HG03060 (cell line): Measurements from ENCODE around the gene DDX10.
"Not testable (repeated sequence)": the region's sequence is repeated elsewhere in the genome, so short reads cannot be mapped to it uniquely, and the experiment has no call there.

Experiments used
- ATAC-seq: cut with Tn5 transposase; IDR thresholded peaks from one replicate; pipeline ENCODE4 v1.9.1; 2021; ENCODE audit warnings: low read depth, moderate number of reproducible peaks; ENCODE audit not compliant: unreplicated experiment

Gene DDX10

DNA sequence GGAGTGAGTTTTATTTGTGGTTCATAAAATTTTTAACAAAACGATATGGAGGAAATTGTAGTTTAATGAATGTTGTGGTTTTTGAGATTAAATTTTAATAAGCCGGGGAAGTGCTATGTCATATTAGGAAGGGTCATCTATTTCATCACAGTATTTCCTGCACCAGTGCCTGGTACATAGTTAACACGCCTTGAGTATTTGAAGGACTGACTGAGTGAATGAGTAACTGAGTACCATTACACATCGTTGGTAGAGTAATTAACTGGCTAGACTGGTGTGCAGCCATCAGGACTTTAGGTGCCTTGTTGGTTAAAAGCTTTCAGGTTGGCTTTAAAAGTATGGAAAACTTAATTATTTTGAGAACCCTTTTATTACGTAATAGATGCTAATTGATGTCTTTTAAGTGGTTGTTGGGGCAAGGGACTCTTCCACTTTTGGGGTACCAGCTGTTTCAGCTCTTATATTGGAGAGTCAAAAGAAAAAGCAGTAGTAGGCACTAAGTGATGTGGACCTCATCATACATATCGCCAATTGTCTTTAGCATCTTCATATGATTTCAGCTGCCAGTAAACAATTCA lies 101.8 kb downstream of the DDX10 start:
- ATAC-seq = no peak

DNA sequence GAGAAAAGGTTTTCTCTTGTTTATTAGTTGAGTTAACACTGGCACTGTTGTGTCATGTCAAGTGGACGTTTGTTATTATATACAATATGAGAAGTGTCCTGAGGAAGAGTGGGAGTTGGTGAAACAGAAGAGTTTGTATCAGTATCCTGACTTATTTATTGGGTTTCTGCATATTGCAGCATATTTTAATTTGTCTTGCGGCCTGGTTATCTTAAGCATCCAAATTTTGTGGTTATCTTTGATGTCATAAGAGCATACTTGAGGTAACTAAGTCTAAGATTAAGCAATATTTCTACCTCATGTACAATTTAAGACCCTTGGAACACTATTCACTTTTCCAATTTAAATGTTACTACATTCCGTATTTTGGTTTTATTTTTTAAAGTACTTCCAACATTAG lies 103.5 kb downstream of the DDX10 start:
- ATAC-seq = no peak

DNA sequence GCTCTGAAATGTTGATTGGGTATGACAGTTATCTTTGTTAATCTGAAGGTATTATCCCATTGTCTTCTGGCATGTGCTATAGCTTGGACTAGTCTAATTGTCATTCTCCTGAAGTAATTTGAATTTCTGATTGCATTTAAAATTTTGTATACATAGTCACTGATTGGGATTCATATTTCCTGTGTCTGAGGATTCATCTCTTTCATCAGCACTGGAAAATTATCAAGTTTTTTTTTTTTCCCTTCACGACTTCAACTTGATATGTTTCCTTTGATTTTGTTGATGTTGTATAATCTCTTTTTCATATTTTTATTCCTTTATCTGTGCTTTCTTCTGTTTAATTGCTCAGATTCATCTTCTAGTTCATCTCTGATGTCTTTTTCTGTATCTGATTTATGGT lies 104.1 kb downstream of the DDX10 start:
- ATAC-seq = no peak

DNA sequence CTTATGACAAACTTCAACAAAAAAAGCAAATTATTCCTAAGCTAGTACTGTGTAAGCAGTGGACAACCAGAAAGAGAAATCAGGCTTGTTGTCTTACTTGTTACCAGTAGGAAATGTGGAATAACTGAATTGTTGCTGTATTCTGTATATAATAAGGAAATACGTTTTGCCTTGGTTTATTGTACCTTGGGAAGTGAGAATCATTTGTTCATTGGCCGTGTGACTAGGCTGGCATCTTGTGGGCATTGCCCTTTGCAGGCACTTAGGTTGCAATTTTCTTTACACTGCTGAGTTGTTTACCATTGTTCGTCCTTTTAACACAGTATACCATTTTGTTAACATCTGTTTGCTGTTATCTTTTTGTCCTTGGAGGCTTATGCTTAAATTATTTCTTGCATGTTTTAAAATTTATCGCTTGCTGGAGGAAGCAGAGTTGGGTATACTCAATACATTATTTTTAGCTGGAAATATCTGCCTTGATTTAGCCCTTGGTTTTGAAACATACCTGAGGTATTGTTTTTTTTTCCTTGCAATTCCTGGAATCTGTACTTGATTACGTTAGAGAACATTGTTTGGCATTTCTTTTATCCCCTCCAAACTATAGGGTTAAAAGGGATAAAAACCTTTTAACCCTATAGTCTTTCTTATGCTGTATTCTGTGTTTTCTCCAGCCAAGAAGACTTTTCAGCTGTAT lies 109.3 kb downstream of the DDX10 start:
- ATAC-seq = no peak

DNA sequence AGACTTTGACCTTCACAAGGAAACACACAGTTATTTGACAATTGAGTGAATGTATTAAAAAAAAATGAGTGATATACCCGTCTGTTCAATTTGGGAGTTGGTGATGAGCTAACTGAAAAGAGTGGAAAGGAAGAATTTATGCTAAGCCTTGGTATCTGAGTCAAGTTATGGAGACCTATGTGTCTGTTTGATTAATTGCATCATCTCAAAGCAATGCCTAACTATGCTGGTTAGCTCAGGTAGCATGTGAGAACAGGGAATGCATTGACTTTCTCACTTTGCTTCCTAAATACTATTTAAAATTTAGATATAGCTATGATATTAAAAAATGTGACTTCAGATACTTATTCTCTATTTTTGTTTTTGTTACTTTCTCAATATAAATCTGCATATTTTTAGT lies 110.5 kb downstream of the DDX10 start:
- no peak for ATAC-seq

DNA sequence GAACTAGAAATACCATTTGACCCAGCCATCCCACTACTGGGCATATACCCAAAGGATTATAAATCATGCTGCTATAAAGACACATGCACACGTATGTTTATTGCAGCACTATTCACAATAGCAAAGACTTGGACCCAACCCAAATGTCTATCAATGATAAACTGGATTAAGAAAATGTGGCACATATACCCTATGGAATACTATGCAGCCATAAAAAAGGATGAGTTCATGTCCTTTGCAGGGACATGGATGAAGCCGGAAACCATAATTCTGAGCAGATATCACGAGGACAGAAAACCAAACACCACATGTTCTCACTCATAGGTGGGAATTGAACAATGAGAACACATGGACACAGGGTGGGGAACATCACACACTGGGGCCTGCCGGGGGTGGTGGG lies 114.3 kb downstream of the DDX10 start:
- not testable (repeated sequence) for ATAC-seq

DNA sequence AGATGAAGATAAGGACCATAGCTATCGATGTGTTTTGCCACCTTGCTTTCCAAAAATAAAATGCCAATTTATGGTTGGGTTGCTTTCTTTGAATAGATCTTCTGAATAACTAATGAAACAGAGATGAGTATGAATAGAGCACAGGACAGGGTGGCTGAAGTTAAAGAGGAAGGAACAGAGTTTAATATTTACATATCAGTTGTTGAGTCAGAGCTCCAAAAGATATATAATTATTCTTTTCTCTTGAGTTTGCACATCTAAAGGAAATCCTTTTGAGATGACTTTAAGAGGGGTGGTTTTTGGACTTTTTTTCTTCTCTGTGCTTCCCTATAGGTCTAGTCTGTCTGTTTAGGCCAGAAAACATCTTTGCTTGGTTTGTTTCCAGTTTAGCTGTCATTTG lies 115.2 kb downstream of the DDX10 start:
- ATAC-seq = peak; percentile 57

DNA sequence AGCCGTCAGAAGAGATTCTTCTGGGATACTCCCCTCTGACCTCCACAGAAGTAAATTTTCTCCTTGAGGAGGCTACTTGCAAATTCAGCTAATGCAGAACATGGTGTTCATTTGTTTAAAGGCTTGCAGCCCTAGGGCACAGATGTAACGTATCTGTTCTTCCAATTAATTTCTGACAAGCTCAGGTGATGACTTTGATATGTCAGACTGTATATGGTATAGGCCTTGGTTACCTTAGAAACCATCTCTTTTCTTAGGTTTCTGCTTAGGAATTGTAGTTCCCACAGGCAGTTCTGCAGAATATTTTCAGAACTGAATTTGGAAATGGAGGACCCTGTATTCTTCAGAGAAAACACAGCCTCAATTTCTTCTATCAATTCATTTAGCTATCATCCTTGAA lies 117.1 kb downstream of the DDX10 start:
- no peak for ATAC-seq

DNA sequence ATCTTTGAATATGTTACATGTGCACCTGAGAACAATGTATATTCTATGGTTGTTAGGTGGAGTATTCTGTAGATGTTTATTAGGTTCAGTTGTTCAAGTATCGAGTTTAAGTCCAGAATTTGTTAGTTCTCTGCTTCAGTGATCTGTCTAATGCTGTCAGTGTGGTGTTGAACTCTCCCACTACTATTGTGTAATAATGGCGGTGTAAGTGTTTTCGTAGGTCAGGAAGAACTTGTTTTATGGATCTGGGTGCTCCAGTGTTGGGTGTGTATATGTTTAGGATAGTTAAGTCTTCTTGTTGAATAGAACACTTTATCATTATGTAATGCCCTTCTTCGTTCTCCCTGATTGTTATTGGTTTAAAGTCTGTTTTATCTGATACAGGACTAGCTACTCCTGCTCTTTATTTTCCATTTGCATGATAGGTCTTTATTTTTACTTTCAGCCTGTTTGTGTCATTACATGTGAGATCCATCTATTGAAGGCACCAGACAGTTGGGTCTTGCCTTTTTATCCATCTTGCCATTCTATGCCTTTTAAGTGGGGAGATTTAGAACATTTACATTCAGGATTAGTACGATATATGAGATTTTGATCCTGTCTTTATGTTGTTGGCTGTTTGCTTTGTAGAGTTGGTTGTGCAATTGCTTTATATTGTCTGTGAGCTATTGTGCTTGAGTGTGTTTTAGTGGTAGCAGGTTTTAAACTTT lies 121.6 kb downstream of the DDX10 start:
- ATAC-seq = no peak

DNA sequence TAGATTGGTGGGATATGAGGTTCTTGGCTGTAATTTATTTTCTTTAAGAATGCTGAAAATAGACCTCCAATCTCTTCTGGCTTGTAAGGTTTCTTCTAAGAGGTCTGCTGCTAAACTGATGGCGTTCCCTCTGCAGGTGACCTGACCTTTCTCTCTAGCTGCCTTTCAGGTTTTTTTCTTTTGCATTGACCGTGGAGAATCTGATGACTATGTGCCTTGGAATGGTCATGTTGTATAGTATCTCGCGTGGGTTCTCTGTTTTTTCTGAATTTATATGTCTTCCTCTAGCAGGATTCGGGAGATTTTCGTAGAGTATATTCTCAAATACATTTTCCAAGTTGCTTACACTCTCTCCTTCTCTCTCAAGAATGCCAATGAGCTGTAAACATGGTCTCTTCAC lies 122.2 kb downstream of the DDX10 start:
- no peak for ATAC-seq

DNA sequence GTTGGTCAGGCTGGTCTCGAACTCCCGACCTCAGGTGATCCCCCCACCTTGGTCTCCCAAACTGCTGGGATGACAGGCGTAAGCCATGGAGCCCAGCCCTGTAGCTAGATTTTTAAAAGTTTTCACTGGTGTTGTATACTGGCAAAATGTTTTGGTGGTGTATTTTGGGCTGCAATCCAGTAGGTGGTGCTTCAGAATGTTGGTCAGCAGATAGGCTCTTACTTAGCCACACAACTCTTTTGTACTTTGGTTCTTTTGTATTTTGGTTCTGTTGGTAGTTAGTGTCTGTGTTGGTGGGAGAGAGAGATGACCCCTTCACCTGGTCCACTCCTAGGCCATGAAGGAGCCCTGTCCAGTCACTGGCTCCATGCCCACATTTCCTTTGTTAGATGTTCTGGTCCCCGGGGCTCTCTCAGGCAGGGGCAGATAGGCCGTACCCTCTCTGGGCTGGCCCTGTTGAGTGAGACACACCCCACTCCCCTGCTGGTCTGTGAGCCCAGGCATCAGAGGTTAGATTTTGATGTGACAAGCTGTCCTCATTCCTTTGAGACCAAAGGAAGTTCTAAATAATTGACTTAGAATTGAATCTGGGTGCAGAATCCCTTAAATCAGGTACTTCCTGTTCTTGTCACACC lies 123.8 kb downstream of the DDX10 start:
- peak; percentile 40 for ATAC-seq

DNA sequence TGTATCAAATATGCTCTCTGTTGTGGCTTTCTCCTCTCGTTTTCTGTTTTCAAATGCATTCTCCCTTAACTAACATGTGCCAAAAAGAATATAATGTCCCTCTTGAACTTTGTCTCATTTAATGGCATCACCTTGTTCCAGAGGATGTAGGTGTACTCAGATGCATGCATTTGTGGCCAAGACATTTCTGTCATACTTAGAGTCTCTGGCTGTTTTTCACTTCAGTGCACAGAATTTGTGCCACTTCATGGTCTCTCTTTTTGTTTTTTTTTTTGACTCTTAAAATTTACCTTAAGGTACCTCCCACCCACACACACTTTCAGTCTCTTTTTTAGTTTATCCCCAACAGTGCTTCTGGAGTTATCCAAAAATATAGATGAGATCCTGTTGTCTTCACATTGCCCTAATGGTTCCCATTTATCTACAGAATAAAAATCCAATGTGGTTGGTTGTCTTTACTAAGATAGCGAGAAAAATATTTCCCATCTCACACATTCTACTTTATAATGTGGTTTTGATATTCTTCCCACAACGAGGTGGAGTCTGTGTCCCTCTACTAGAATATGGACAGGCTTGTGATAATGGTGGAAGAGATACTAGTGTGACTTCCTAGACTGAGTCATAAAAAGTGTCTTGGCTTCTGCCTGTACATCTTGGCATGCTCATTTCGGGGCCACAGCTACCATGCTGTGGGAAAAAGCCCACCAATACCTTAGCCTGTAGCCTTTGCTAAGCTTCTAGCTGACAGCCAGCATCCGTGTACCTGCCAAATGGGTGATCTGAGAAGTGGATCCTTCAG lies 125.8 kb downstream of the DDX10 start:
- no peak for ATAC-seq

DNA sequence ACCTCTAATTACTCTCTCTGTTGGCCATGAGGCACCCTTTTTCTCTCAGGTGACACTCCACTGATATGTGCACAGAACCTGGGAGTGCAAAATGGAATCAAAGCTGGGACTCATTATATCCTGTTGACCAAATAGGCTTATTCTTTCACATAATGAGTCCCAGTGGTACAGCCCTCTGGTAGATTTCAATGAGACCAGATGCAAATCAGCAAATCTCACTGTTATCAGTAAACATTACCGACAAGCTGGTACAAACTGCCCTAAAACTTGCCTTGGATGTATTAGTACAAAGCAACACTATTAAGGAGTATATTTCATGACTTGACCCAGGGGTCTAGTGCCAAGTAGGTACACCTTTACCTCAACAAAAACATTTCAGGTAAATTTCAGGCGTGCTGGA lies 128.3 kb downstream of the DDX10 start:
- ATAC-seq = no peak

DNA sequence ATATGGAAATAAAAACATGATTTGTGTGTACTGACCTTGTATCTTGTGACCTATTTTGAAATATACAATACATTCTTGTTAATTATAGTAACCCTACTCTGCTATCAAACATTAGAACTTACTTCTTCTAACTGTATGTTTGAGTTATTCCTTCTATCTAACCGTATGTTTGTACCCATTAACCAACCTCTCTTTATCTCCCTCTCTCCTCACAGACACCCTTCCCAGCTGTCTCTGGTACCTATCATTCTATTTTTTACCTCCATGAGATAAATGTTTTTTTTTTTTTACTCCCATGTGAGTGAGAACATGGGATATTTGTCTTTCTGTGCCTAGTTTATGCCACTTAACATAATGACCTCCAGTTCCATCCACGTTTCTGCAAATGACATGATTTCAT lies 128.7 kb downstream of the DDX10 start:
- ATAC-seq = no peak

DNA sequence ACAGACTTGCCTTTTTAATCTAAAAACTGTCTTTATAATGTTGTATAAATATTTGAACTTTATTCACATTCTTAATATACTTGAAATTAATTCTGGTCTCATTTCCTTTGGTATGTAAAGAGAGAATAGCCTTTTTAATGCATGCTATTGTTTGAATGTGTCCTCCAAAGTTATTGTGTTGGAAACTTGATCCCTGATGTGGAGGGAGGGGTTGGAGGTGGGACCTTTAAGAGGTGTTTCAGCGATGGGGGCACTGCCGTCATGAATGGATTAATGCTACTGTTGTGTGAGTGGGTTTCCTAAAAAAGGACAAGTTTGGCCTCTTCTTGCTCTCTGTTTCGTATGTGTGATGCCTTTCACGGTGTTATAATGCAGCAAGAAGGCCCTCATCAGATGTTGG lies 131.7 kb downstream of the DDX10 start:
- ATAC-seq = no peak

DNA sequence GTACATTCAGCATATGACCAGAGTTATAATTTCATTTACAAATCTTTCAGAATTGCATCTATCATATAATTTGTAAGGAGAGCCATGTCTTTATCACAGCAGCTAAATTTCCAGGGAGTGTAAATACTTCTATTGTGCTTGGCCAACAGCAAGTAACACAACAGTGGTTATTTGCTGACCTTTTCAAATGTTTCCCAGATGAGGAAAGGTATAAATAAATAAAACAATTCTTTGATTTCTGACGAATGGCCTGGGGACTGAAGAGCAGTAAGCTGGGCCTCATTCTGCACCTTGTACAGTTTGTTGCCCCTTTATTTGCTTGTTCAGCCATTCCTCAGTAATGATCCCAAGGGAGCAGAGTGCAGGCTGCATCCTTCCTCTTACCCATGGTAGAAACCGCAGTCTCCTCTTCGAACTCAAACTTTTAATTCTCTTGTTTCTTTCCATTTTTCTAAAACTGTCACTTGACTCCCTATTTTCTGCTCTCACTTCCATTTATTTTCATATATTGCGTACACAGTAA lies 132.8 kb downstream of the DDX10 start:
- ATAC-seq = no peak

DNA sequence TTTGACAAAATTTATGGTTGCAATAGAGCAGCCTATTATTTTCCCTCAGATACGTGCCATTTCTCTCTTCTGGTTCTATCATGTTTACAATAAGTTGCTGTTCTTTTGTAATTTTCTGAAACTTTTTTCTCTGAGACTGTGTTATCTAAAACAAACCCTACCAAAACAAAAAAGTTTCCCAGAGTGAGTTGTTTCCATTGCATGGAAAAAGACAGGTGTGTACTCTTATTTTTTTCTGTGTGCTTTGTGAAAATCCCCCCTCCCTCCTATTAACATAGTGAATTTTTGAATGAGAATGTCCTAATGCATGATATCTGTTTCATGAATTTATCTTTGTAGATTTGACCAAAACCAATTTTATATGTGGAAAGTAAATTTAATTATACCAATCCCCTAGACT lies 137.6 kb downstream of the DDX10 start:
- no peak for ATAC-seq

DNA sequence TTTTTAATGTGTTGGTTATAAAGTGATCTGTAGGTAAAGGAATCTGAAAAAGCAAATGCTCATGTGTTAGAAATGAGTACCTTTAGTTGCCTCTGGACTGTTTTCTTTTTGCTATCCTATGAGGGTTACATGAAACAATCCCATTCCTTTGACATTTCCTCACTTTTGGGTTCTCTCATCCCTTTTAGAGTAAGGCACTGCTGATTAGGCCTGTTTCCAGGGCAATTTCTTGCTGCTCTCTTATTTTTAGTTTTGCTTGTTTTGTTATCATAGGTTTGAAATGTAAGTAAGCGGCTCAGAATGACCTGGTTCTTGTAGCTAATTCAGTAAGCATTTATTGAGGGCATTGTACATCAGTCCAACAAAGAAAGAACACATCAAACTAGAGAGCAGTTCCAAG lies 138.9 kb downstream of the DDX10 start:
- no peak for ATAC-seq

DNA sequence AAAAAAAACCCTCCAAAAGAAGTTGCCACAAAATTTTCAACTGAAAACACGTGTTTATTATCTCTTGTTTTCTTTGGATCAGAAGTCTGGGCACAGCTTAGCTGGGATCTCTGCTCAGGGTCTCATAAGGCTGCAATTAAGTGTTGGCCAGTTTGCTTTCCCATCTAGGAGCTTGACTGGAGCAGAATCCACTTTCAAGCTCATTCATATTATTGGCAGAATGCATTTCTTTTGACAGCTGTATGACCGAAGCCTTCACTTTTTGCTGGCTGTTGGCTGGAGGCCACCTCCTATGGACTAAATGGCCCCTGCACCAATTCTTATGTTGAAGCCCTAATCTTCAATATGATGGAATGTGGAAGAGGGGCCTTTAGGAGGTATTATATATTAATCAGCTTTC lies 139.6 kb downstream of the DDX10 start:
- no peak for ATAC-seq

DNA sequence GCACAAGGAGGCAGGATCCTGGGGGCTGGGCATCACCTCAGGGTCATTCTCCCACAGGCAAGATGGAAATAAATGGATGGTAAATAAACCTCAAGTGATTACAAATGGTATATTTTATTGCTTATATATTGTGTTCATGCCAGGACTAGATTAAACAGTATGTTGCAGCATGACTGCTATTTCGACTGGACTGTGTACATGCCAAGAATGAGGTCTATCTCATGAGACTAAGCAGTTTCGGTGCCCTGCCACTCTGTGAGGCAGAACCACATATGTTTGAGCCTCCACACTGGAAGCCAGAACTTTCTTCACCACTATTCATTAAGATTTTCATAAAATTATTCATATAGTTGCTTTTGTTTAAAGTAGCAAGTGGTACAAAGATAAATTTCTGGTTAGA lies 140.2 kb downstream of the DDX10 start:
- no peak for ATAC-seq

DNA sequence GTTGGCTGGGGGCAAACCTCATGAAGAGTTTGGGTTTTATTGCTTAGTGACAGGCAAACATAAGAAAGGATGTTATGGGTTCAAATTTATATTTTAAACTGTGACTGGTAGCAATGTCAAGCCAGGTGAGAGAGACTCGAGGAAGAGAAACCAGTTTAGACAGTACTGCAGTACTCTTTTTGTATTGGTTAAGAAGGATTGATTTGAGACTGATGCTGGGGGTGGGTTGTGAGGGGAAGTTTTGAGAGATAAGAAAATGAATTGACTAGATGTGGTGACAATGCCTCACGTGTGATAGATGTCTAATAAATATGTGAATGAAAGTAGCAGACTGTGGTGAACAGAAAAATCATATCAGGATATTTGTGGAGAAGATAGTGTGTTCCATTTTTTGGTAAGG lies 142.4 kb downstream of the DDX10 start:
- ATAC-seq = no peak
